Progenitor cell of endocrine pancreas (in vitro differentiated cells): ENCODE data around the gene HEBP2. TPM values are rescaled to one million over a fixed set of nuclear protein-coding genes. Genes with fewer than 3 reads are reported as not detected.

Source experiments
- DNase-seq: peaks from one replicate; pipeline ENCODE4 v3.0.0; 2021; ENCODE audit warnings: low spot score; ENCODE audit not compliant: unreplicated experiment
- H3K27ac Mint-ChIP-seq: 2 replicates; pipeline ENCODE4 v1.8.0; 2021; ENCODE audit warnings: mild to moderate bottlenecking, moderate library complexity, mixed read lengths
- H3K27me3 Mint-ChIP-seq: 2 replicates; pipeline ENCODE4 v1.8.0; 2021; ENCODE audit warnings: mixed read lengths
- H3K36me3 Mint-ChIP-seq: 2 replicates; pipeline ENCODE4 v1.8.0; 2022; ENCODE audit warnings: mixed read lengths; ENCODE audit not compliant: insufficient read depth
- H3K4me1 Mint-ChIP-seq: 2 replicates; pipeline ENCODE4 v1.8.0; 2021; ENCODE audit warnings: low read depth, mixed read lengths
- H3K4me3 Mint-ChIP-seq: 2 replicates; pipeline ENCODE4 v1.8.0; 2021; ENCODE audit warnings: low read depth, mild to moderate bottlenecking, moderate library complexity, mixed read lengths
- H3K9me3 Mint-ChIP-seq: 2 replicates; pipeline ENCODE4 v1.8.0; 2021; ENCODE audit warnings: low read depth, mixed read lengths
- CTCF ChIP-seq: fragments of 200-600 bp; sonication (generic); IDR thresholded peaks from one replicate; pipeline ENCODE4 v1.5.0; 2021; ENCODE audit warnings: antibody characterized with exemption, mild to moderate bottlenecking; ENCODE audit not compliant: unreplicated experiment
- total RNA-seq: library from RNA; stranded (reverse); gene quantifications from 2 replicates; pipeline ENCODE4 v1.2.1, GENCODE V29; 2021

HEBP2 gene
- total RNA-seq, 1 donor from 2014 or later: 67.7 TPM

GRCh38 chr6:138404666-138405337 lies 779 bp downstream of the HEBP2 start:
- Mint-ChIP-seq H3K36me3 (peaks cover 21% of the 10 kb centered on the region), H3K9me3 (no peaks in the 10 kb centered on the region), H3K27me3 (no peaks in the 10 kb centered on the region), H3K27ac (peak overlapping the region; percentile 91), H3K4me1 (peaks cover 12% of the 10 kb centered on the region), H3K4me3 (peak overlapping the region; percentile 92)
- DNase-seq: no peak
- TF ChIP-seq CTCF: no peak

DNA sequence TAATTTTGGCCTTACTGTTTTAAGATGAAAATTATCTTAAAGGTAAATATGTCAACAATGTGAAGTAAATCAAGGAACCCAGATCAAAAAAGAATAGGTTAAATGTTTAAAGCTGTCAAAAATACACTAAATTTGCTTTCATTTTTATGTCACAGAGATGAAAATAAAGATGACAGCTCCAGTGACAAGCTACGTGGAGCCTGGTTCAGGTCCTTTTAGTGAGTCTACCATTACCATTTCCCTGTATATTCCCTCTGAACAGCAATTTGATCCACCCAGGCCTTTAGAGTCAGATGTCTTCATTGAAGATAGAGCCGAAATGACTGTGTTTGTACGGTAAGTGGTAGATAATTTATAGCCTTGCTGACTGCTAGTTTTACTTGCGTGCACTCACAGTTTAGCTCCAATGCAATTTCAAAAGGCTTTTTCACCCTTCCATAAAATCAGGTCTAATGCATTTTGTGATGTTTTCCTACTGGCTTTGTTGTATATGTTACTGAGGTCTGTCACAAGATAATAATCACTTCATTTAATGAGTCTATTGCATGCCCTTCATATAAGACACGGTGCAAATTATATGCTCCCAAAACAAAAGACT lies 1.9 kb downstream of the HEBP2 start:
- Mint-ChIP-seq H3K27ac (no peak overlapping the region), H3K4me3 (peak overlapping the region; percentile 92), H3K9me3 (no peaks in the 10 kb centered on the region), H3K27me3 (no peaks in the 10 kb centered on the region), H3K4me1 (peaks cover 10% of the 10 kb centered on the region), H3K36me3 (peaks cover 29% of the 10 kb centered on the region)
- no peak for TF ChIP-seq CTCF
- DNase-seq: no peak

- Mint-ChIP-seq H3K9me3 (no peaks in the 10 kb centered on the region), H3K4me1 (peaks cover 9% of the 10 kb centered on the region), H3K27ac (no peak overlapping the region), H3K4me3 (peak overlapping the region; percentile 92), H3K27me3 (no peaks in the 10 kb centered on the region), H3K36me3 (peaks cover 33% of the 10 kb centered on the region)
- no peak for DNase-seq
- TF ChIP-seq CTCF: no peak
Observed at GRCh38 chr6:138406443-138406842, 2.4 kb downstream of the HEBP2 start.

GRCh38 chr6:138410048-138410735 lies 6.2 kb downstream of the HEBP2 start:
- H3K4me1 Mint-ChIP-seq: peaks cover 6% of the 10 kb centered on the region
- H3K4me3 Mint-ChIP-seq: no peak overlapping the region
- DNase-seq: no peak
- H3K27me3 Mint-ChIP-seq: no peaks in the 10 kb centered on the region
- no peak overlapping the region for H3K27ac Mint-ChIP-seq
- no peaks in the 10 kb centered on the region for H3K9me3 Mint-ChIP-seq
- peaks cover 51% of the 10 kb centered on the region for H3K36me3 Mint-ChIP-seq
- no peak for TF ChIP-seq CTCF

GRCh38 chr6:138410972-138411880 lies 7.2 kb downstream of the HEBP2 start:
- no peaks in the 10 kb centered on the region for H3K27me3 Mint-ChIP-seq
- no peak for TF ChIP-seq CTCF
- H3K4me3 Mint-ChIP-seq: no peak overlapping the region
- peaks cover under 1% of the 10 kb centered on the region for H3K4me1 Mint-ChIP-seq
- peaks cover 50% of the 10 kb centered on the region for H3K36me3 Mint-ChIP-seq
- H3K27ac Mint-ChIP-seq: no peak overlapping the region
- DNase-seq: no peak
- H3K9me3 Mint-ChIP-seq: no peaks in the 10 kb centered on the region
